Hypothalamus (tissue), 51 donors: ENCODE results near the gene SRRM4.
A peak's percentile ranks its signal among the peaks of the same experiment; 100 is the strongest.

Experiments used
- DNase-seq, 51 donors: peaks; one replicate each; lab custom pipeline; 2025; lab: John Stamatoyannopoulos, UW

The SRRM4 gene

GRCh38 chr12:119181944-119182343 is 200.6 kb downstream of the SRRM4 start:
- no peak for DNase-seq

DNA sequence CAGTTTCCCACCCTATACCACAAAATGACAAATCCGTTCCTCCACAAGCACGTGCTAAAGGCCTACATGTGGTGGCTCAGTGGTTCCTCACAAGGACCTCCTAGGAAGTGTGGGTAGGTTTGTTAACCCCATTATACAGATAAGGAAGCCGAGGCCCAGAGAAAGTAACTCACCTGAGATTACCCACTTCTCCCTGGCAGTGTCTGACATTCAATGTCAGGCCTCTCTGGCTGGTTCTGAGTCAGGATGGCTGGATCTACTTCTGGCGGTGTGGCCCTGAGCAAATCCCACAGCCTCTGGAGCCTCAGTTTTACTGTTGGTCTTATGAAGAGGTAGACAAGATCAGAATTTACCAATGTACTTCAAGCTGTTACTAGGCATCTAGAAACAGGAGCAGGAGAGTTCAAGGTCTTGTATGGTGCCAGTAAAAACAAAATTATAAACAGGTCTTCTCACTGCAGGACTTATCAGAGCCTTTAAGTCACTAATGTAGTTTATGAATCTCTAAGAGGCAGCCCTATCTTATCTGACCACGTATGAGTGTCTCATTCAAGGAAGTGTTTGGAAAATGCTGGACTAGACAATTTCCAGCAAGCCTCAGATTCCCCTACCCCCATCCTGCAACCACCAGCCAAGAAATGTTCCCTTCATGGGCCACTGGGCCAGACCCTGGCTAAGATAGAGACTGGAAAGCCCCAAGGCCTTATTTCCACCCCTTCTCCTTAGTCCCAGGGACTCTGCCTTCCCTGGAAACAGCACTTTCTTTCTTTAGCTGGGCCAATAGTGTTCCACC is 201.6 kb downstream of the SRRM4 start:
- peak in 20 of 51 donors; percentile 8 to 43 (median 21) for DNase-seq

- DNase-seq, result peak in 26 of 51 donors; percentile 3 to 62 (median 20)
These were observed 202.8 kb downstream of the SRRM4 start for GRCh38 chr12:119183942-119184695.

DNA sequence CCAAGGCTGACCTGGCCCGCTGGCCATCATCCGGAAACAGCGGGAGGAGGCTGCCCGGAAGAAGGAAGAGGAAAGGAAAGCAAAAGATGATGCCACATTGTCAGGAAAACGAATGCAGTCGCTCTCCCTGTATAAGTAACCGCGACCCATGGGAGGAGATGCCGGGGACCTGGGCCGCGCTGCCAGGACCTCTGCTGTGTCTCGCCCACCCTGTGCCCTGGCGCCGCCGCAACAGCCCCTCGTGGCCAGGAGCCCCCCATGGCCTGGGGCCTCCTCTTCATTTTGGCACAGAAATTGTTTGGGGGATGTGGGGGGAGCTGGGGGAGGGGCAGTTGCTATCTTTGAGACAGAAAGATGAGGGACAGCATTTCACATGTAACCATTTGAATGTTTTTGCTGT is 213.9 kb downstream of the SRRM4 start:
- DNase-seq, result no peak

- no peak for DNase-seq
These were observed 217.1 kb downstream of the SRRM4 start for GRCh38 chr12:119198440-119198839.

DNA sequence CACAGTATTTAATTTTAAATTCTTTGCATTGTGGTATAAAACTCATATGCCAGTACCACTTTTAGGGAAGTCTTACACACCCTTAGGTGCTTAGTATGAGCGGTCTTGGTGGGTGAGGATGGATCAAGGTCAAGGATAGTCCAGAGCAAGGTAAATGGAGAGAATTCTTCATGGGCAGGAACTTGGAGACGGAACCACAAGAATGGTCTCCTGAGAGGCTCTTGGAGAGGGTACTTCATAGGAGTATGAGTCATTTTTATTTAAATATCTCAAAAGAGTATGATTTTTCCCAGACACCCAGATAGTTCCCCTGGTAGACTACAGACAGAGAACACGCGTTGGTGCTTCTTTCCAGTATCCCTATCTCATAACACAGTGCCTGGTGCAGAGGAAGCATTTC is 219.3 kb downstream of the SRRM4 start:
- DNase-seq, result no peak

GRCh38 chr12:119201789-119202543 is 220.6 kb downstream of the SRRM4 start:
- DNase-seq, result no peak

- DNase-seq, result no peak
These were observed 221.2 kb downstream of the SRRM4 start for GRCh38 chr12:119202544-119202943.

- peak in 2 of 51 donors; percentile 13 to 38 for DNase-seq
These were observed 222.8 kb downstream of the SRRM4 start for GRCh38 chr12:119204131-119204530.

DNA sequence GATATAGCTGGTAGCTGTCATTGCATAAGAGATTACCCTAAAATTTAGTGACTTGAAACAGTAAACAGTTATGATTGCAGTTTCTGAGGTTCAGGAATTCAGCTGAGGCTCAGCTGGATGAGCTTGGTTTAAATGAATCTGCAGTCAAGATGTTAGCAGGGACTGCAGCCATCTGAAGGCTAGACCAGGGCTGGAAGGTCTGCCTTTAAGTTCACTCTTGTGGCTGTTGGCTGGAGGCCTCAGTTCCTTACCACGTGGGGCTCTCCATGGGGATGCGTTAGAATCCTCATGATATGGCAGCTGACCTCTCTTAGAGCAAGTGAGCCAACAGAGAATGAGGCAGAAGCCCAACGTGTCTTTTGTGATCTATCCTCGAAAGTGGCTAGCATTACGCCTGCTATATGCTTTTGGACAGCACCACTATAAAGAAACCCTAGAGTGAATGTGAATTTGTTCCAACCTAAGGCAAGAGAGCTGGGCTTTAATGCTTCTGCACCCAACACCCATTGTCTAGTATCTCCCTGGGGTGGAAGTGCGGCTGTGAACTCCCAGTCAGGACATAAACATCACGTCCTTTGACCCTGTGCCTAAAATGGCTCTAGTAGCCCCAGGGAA is 223.4 kb downstream of the SRRM4 start:
- no peak for DNase-seq

- peak in 3 of 51 donors; percentile 2 to 4 (median 4) for DNase-seq
These were observed 225.2 kb downstream of the SRRM4 start for GRCh38 chr12:119206348-119207062.

DNA sequence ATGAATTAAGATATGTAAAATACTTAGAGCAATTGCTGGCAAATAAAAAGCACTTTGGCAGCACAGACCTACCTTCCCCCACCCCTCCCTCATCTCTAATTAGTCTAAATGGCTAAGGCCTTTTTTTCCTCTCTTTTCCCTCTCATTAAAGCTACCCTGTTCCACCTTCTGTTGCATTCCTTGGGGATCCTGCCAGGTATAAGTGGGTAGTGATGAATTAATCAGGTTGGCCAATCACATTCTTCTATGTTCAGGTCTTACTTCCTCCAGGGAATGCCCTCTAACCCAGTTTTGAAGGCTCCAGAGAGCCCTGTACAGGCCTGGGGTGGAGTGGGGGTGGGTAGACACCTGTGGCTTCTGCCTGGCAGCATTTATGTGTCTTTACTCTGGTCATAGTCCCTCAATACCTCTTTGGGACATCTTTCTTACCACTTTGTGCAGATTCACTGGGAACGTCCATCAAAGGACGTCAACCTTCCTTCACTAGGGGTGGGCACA is 225.8 kb downstream of the SRRM4 start:
- DNase-seq, result no peak

- peak in 42 of 51 donors; percentile 5 to 87 (median 54) for DNase-seq
These were observed 227.3 kb downstream of the SRRM4 start for GRCh38 chr12:119208626-119209061.

- DNase-seq, result no peak
These were observed 230.5 kb downstream of the SRRM4 start for GRCh38 chr12:119211884-119212283.
